Peyer's patch (tissue), 4 donors: ENCODE results near the gene FURIN.

Source experiments
- CTCF ChIP-seq, 6 experiments: fragments of 450-650 bp in 4 of 6; fragments of 200-600 bp in 2 of 6; sonication (generic) in 1 of 6; IDR thresholded peaks; one replicate each; pipeline ENCODE4 v1.5.1; 2017 to 2019; ENCODE audit warnings: antibody characterized with exemption in 6 of 6, mild to moderate bottlenecking in 3 of 6, moderate library complexity in 1 of 6
- POLR2A ChIP-seq, 2 donors: fragments of 450-650 bp; IDR thresholded peaks; one replicate each; pipeline ENCODE4 v1.5.1; 2017; ENCODE audit warnings: antibody characterized with exemption in 2 of 2, mild to moderate bottlenecking in 2 of 2, moderate library complexity in 2 of 2

GRCh38 chr15:90855139-90855538, 13.2 kb upstream of the FURIN start:
- TF ChIP-seq CTCF (IDR thresholded peaks at IDR 0.05) (no peak), POLR2A (IDR thresholded peaks at IDR 0.05) (no peak)
